ENCODE results near the gene STK24. TPM values are rescaled to one million over a fixed set of nuclear protein-coding genes. Genes with fewer than 3 reads are reported as not detected.

The STK24 gene
- total and polyA plus RNA-seq, 2 of the 8 experiments (the other 6 are each of a cell fraction or from before 2014, with no cell fraction given) = 62.8 to 143 TPM

- no peak for TF ChIP-seq CHD7 (IDR thresholded peaks at IDR 0.05; ENCODE audit: insufficient replicate concordance, low read length)
Observed at GRCh38 chr13:98528663-98529064, 48.2 kb downstream of the STK24 start (continued).
